ENCODE measurements around the gene SCRG1.

DNA sequence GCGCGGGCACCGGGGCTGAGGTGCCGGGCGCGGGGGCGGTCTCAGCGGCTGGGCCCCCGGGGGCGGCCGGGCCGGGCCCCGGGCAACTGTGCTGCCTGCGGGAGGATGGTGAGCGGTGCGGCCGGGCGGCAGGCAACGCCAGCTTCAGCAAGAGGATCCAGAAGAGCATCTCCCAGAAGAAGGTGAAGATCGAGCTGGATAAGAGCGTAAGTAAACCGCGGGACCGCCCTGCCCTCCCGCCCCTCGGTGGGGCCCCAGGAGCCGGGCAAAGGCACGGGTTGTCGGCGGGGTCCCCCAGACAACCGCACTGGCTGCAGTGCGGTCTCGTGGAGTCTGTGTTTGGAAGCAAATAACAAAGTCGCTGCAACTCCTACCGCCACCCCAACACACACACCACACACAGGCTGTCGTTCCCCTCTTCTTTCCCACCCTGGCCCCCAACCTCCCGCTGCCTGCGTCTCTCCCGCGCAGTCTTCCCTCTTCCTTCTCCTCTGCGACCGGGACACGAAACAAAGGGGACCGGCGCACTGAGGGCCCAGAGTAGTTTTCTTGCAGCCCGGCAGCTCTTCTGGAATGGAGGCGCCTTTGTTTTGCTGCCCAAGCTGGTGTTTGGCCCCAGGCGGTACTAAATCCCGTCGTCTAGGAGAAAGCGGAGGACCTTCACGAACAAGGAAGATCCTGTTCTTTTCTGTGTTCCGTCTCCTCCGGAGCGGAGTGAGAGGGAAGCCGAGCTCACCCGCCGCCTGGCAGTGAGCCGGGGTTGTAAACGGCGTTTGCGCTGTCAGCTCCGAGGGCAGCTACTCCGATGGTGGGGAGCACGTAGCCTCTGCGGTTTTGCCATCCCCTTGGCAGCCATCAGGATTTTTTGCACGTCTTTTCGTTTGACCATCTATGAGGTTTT is 27.4 kb downstream of the SCRG1 start:
- TF ChIP-seq, protein P1, sequence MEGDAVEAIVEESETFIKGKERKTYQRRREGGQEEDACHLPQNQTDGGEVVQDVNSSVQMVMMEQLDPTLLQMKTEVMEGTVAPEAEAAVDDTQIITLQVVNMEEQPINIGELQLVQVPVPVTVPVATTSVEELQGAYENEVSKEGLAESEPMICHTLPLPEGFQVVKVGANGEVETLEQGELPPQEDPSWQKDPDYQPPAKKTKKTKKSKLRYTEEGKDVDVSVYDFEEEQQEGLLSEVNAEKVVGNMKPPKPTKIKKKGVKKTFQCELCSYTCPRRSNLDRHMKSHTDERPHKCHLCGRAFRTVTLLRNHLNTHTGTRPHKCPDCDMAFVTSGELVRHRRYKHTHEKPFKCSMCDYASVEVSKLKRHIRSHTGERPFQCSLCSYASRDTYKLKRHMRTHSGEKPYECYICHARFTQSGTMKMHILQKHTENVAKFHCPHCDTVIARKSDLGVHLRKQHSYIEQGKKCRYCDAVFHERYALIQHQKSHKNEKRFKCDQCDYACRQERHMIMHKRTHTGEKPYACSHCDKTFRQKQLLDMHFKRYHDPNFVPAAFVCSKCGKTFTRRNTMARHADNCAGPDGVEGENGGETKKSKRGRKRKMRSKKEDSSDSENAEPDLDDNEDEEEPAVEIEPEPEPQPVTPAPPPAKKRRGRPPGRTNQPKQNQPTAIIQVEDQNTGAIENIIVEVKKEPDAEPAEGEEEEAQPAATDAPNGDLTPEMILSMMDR (conservative IDR thresholded peaks at IDR 0.05 in 1 of 2, IDR thresholded peaks at IDR 0.05 in 1 of 2; ENCODE audit: extremely low read depth in 1 of 2, insufficient read depth in 1 of 2, low read depth in 1 of 2, low read length in 2 of 2) = no peak
- TF ChIP-seq EZH2 (IDR thresholded peaks at IDR 0.05; ENCODE audit: borderline replicate concordance, low read length) = no peak

Data from mammary epithelial cell (primary cell).